Measurements from ENCODE around the gene HUS1. TPM values are rescaled to one million over a fixed set of nuclear protein-coding genes. Genes with fewer than 3 reads are reported as not detected.
"Not testable (repeated sequence)": the region's sequence is repeated elsewhere in the genome, so short reads cannot be mapped to it uniquely, and the experiment has no call there.

HUS1 gene
- total RNA-seq, 6 donors from 2014 or later: 24.2 to 38.8 (median 26.7) TPM

- H3K27me3 ChIP-seq: no peaks in the 10 kb centered on the region
- no peak overlapping the region for H3K4me3 ChIP-seq
- 67 to 68% methylated on average over 6 of the region's 6 CpGs for WGBS, 2 donors
- DNase-seq (no peak), ATAC-seq (ENCODE audit: low FRiP score in 2 of 2) (no peak)
- H3K36me3 ChIP-seq: no peaks in the 10 kb centered on the region
- no peaks in the 10 kb centered on the region for H3K4me1 ChIP-seq
- H3K27ac ChIP-seq: no peak overlapping the region
- no peak for TF ChIP-seq POLR2AphosphoS5 (IDR thresholded peaks at IDR 0.05)
- TF ChIP-seq EP300 (IDR thresholded peaks at IDR 0.05): no peak
- TF ChIP-seq POLR2A (IDR thresholded peaks at IDR 0.05): no peak
- no peak for TF ChIP-seq CTCF (IDR thresholded peaks at IDR 0.05)
- H3K9me3 ChIP-seq: no peaks in the 10 kb centered on the region
Observed at GRCh38 chr7:47932016-47932415, 47.4 kb downstream of the HUS1 start.

- no peaks in the 10 kb centered on the region for H3K4me1 ChIP-seq
- no peak for ATAC-seq (ENCODE audit: low FRiP score in 2 of 2)
- no peaks in the 10 kb centered on the region for H3K9me3 ChIP-seq
Observed at GRCh38 chr7:47931005-47932004, 48.1 kb downstream of the HUS1 start.

GRCh38 chr7:47924266-47924665 is 55.1 kb downstream of the HUS1 start:
- ATAC-seq (ENCODE audit: low FRiP score in 2 of 2): no peak

More at GRCh38 chr7:47931005-47932004, 48.1 kb downstream of the HUS1 start:
- Histone ChIP-seq H3K27me3 (no peaks in the 10 kb centered on the region), H3K4me3 (no peak overlapping the region), H3K36me3 (no peaks in the 10 kb centered on the region), H3K27ac (no peak overlapping the region)
- DNase-seq: no peak
- no peak for TF ChIP-seq POLR2A (IDR thresholded peaks at IDR 0.05)
- TF ChIP-seq POLR2AphosphoS5 (IDR thresholded peaks at IDR 0.05): no peak
- no peak for TF ChIP-seq CTCF (IDR thresholded peaks at IDR 0.05)
- no peak for TF ChIP-seq EP300 (IDR thresholded peaks at IDR 0.05)
- WGBS, 2 donors: 95 to 98% methylated on average over 13 to 18 of the region's 18 CpGs

GRCh38 chr7:47923081-47923875 is 56.1 kb downstream of the HUS1 start:
- ATAC-seq (ENCODE audit: low FRiP score in 2 of 2); H3K4me3 ChIP-seq; DNase-seq; H3K9me3 ChIP-seq; H3K27ac ChIP-seq; H3K4me1 ChIP-seq; H3K27me3 ChIP-seq; H3K36me3 ChIP-seq: not testable (repeated sequence)
- 66 to 73% methylated on average over 7 to 8 of the region's 8 CpGs for WGBS, 2 donors

More at GRCh38 chr7:47924266-47924665, 55.1 kb downstream of the HUS1 start:
- no peak for TF ChIP-seq POLR2A (IDR thresholded peaks at IDR 0.05)
- TF ChIP-seq CTCF (IDR thresholded peaks at IDR 0.05): no peak
- TF ChIP-seq POLR2AphosphoS5 (IDR thresholded peaks at IDR 0.05): no peak
- no peak for TF ChIP-seq EP300 (IDR thresholded peaks at IDR 0.05)
- H3K9me3 ChIP-seq: no peaks in the 10 kb centered on the region
- 63 to 65% methylated on average over 2 of the region's 2 CpGs for WGBS, 2 donors
- no peaks in the 10 kb centered on the region for H3K36me3 ChIP-seq
- no peaks in the 10 kb centered on the region for H3K27me3 ChIP-seq
- H3K4me3 ChIP-seq: no peak overlapping the region
- H3K27ac ChIP-seq: no peak overlapping the region
- H3K4me1 ChIP-seq: no peaks in the 10 kb centered on the region
- DNase-seq: no peak

GRCh38 chr7:47916514-47916913 is 62.9 kb downstream of the HUS1 start:
- not testable (repeated sequence) for H3K9me3 ChIP-seq; H3K4me1 ChIP-seq; H3K36me3 ChIP-seq; H3K27me3 ChIP-seq; H3K4me3 ChIP-seq; DNase-seq; H3K27ac ChIP-seq; ATAC-seq (ENCODE audit: low FRiP score in 2 of 2)
- 79% methylated on average over 1 of the region's 1 CpG; no CpG with 5 or more reads in 1 of the 2 donors for WGBS, 2 donors

Data from upper lobe of left lung (tissue), 6 donors.